NCI-H1694 (cell line): Measurements from ENCODE around the gene LEMD3.

ENCODE experiments used
- DNase-seq: peaks from one replicate; lab custom pipeline; 2025; lab: John Stamatoyannopoulos, UW

Gene LEMD3

GRCh38 chr12:65170209-65170881 lies 962 bp downstream of the LEMD3 start:
- DNase-seq: no peak

- DNase-seq: no peak
These were observed 1.7 kb downstream of the LEMD3 start for GRCh38 chr12:65171073-65171472.

- DNase-seq: no peak
These were observed 2.5 kb downstream of the LEMD3 start for GRCh38 chr12:65171870-65172269.

GRCh38 chr12:65175385-65175784 lies 6.0 kb downstream of the LEMD3 start:
- DNase-seq: no peak

- no peak for DNase-seq
These were observed 12.8 kb downstream of the LEMD3 start for GRCh38 chr12:65182012-65182739.

GRCh38 chr12:65184176-65184857 lies 14.9 kb downstream of the LEMD3 start:
- no peak for DNase-seq

- DNase-seq: no peak
These were observed 15.5 kb downstream of the LEMD3 start for GRCh38 chr12:65184858-65185229.

- DNase-seq: no peak
These were observed 18.3 kb downstream of the LEMD3 start for GRCh38 chr12:65187665-65188064.

GRCh38 chr12:65188179-65188701 lies 18.9 kb downstream of the LEMD3 start:
- DNase-seq: no peak

- no peak for DNase-seq
These were observed 19.8 kb downstream of the LEMD3 start for GRCh38 chr12:65189028-65189718.

GRCh38 chr12:65192963-65193516 lies 23.7 kb downstream of the LEMD3 start:
- DNase-seq: no peak

GRCh38 chr12:65194949-65195348 lies 25.6 kb downstream of the LEMD3 start:
- DNase-seq: no peak

GRCh38 chr12:65195387-65196055 lies 26.1 kb downstream of the LEMD3 start:
- DNase-seq: no peak

GRCh38 chr12:65196762-65197567 lies 27.6 kb downstream of the LEMD3 start:
- DNase-seq: no peak

- no peak for DNase-seq
These were observed 30.2 kb downstream of the LEMD3 start for GRCh38 chr12:65199604-65200003.

GRCh38 chr12:65200007-65200665 lies 30.8 kb downstream of the LEMD3 start:
- DNase-seq: no peak

- no peak for DNase-seq
These were observed 34.0 kb downstream of the LEMD3 start for GRCh38 chr12:65203376-65203775.

GRCh38 chr12:65204886-65205525 lies 35.6 kb downstream of the LEMD3 start:
- DNase-seq: no peak

GRCh38 chr12:65205886-65206285 lies 36.5 kb downstream of the LEMD3 start:
- DNase-seq: no peak

- DNase-seq: no peak
These were observed 38.7 kb downstream of the LEMD3 start for GRCh38 chr12:65208125-65208524.
